ENCODE results near the gene PAF1.

PAF1 gene

GRCh38 chr19:39390751-39391437 is at the start of gene PAF1, which contains the start of gene MED29:
TSS of gene PAF1 (minus strand) at chr19:39391106. CDS start at chr19:39390864, 242 bp downstream.
TSS of gene MED29 (plus strand) at chr19:39391378. CDS start at chr19:39391423, 45 bp downstream.
- peak; percentile 99 for DNase-seq (ENCODE audit: low spot score)

GRCh38 chr19:39438270-39438934 is 47.5 kb upstream of the PAF1 start:
- no peak for DNase-seq (ENCODE audit: low spot score)

- no peak for DNase-seq (ENCODE audit: low spot score)
These were observed 45.4 kb upstream of the PAF1 start for GRCh38 chr19:39436350-39436716.

GRCh38 chr19:39435499-39436349 is 44.8 kb upstream of the PAF1 start, which contains the start of gene RPS16:
TSS of gene RPS16 (minus strand) at chr19:39435949. CDS start at chr19:39435895, 54 bp downstream.
- DNase-seq (ENCODE audit: low spot score) = peak; percentile 92

GRCh38 chr19:39434123-39435076 is 43.5 kb upstream of the PAF1 start:
- DNase-seq (ENCODE audit: low spot score) = no peak

GRCh38 chr19:39433480-39434079 is 42.7 kb upstream of the PAF1 start:
- DNase-seq (ENCODE audit: low spot score) = no peak

GRCh38 chr19:39432677-39433025 is 41.7 kb upstream of the PAF1 start:
- no peak for DNase-seq (ENCODE audit: low spot score)

GRCh38 chr19:39430675-39431593 is 40.0 kb upstream of the PAF1 start:
- DNase-seq (ENCODE audit: low spot score) = no peak

GRCh38 chr19:39428283-39429112 is 37.6 kb upstream of the PAF1 start:
- peak; percentile 93 for DNase-seq (ENCODE audit: low spot score)

- DNase-seq (ENCODE audit: low spot score) = no peak
These were observed 36.8 kb upstream of the PAF1 start for GRCh38 chr19:39427707-39428106.

- DNase-seq (ENCODE audit: low spot score) = no peak
These were observed 35.3 kb upstream of the PAF1 start for GRCh38 chr19:39426170-39426569.

- no peak for DNase-seq (ENCODE audit: low spot score)
These were observed 34.8 kb upstream of the PAF1 start for GRCh38 chr19:39425744-39426143.

GRCh38 chr19:39424934-39425333 is 34.0 kb upstream of the PAF1 start:
- no peak for DNase-seq (ENCODE audit: low spot score)

- no peak for DNase-seq (ENCODE audit: low spot score)
These were observed 32.6 kb upstream of the PAF1 start for GRCh38 chr19:39423258-39424086.

- no peak for DNase-seq (ENCODE audit: low spot score)
These were observed 31.1 kb upstream of the PAF1 start for GRCh38 chr19:39422020-39422419.

GRCh38 chr19:39420769-39421168 is 29.9 kb upstream of the PAF1 start:
- no peak for DNase-seq (ENCODE audit: low spot score)

- DNase-seq (ENCODE audit: low spot score) = no peak
These were observed 28.1 kb upstream of the PAF1 start for GRCh38 chr19:39419003-39419402.
